Activated T-cell treated with anti-CD3 and anti-CD28 coated beads, Interleukin-2, amount 50 U/mL, for 4 hours (primary cell): ENCODE measurements around the gene U2SURP. TPM values are rescaled to one million over a fixed set of nuclear protein-coding genes. Genes with fewer than 3 reads are reported as not detected.

Source experiments
- ATAC-seq, 2 donors: fragments of 200-7000 bp; cut with Tn5 transposase; one replicate each; pipeline ENCODE4 v1.10.0; 2021
- DNase-seq: peaks from one replicate; pipeline ENCODE4 v3.0.0-alpha.2; 2020
- H3K27me3 Mint-ChIP-seq: one replicate; pipeline ENCODE4 v1.8.0; 2021; ENCODE audit warnings: low read depth, mixed read lengths
- H3K36me3 Mint-ChIP-seq: one replicate; pipeline ENCODE4 v1.8.0; 2022; ENCODE audit warnings: mixed read lengths; ENCODE audit not compliant: insufficient read depth
- H3K4me1 Mint-ChIP-seq: one replicate; pipeline ENCODE4 v1.8.0; 2021; ENCODE audit warnings: low read depth, mixed read lengths
- H3K4me3 Mint-ChIP-seq: one replicate; pipeline ENCODE4 v1.8.0; 2021; ENCODE audit warnings: mild to moderate bottlenecking, moderate library complexity, mixed read lengths
- H3K9me3 Mint-ChIP-seq: one replicate; pipeline ENCODE4 v1.8.0; 2021; ENCODE audit warnings: mixed read lengths
- total RNA-seq, 3 donors: library from RNA; stranded (reverse); gene quantifications; one replicate each; pipeline ENCODE4 v1.2.1, GENCODE V29; 2021

U2SURP gene
- total RNA-seq, 3 donors from 2014 or later: 156 to 178 (median 170) TPM

DNA sequence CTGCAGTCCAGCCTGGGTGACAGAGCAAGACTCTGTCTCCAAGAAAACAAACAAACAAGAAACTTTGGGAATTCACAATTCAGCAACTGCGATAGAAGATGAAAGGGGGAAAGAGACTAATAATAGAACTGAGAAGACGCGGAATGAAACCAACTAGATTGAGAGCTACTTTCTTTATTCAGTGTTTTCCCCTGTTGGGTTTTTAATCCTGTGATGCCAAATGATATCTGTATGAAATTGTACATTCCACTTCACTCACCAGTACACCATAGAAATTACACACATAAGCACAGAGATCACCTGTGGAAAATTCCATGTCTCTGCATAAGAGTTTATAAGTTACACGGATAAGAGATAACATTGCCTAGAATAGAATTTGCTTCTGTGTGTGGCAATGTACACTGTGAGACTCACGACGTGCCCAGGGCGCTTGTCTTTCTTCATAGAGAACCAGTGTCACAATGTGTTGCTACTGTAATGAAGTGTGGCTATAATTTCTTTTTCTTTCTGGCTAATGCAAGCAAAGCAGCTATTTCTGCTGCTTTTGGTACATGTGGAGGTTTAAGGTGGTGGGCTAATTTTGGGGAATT lies 100.5 kb downstream of the U2SURP start:
- ATAC-seq: no peak
- peaks cover 2% of the 10 kb centered on the region for H3K4me1 Mint-ChIP-seq

DNA sequence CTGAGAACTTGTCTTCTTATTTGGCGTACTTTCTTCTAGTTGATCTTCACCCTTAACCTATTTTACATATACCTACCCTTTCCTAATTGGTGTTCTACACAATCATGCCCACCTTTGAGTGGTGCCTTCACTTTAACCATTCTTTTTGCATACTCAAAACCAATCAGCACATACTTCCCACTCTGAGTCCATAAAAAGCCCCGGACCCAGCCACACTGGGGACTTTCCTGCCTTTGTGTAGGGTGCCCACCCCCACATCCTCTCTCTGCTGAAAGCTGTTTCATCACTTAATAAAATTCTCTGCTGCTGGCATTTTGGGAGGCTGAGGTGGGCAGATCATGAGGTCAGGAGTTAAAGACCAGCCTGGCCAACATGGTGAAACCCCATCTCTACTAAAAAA lies 102.3 kb downstream of the U2SURP start:
- DNase-seq (no peak), ATAC-seq (no peak)
- H3K9me3 Mint-ChIP-seq: peaks cover 26% of the 10 kb centered on the region
- no peaks in the 10 kb centered on the region for H3K36me3 Mint-ChIP-seq
- peaks cover 2% of the 10 kb centered on the region for H3K4me1 Mint-ChIP-seq
- peaks cover 28% of the 10 kb centered on the region for H3K27me3 Mint-ChIP-seq
- no peak overlapping the region for H3K4me3 Mint-ChIP-seq

More for the DNA sequence above, 100.5 kb downstream of the U2SURP start:
- H3K36me3 Mint-ChIP-seq: no peaks in the 10 kb centered on the region
- no peak overlapping the region for H3K4me3 Mint-ChIP-seq
- peaks cover 28% of the 10 kb centered on the region for H3K27me3 Mint-ChIP-seq
- H3K9me3 Mint-ChIP-seq: peaks cover 26% of the 10 kb centered on the region
- DNase-seq: no peak

DNA sequence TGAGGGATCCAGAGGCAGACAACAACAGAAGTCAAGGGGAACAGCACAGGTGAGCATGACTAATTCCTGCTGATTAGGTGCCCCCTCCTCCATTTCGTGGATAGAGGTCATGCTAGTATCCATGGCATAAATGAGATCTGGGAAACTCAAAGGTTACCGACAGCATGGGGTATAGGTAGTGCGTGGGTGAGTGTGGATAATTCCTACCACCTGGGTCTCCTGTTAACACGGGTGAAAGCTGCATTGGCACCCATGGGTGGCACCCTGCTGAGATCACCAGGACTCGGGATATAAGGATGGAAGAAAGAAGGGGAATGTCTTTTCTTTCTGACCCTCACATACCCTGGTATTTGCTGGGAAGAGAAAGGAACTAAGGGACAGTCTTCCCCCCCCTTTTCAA lies 103.8 kb downstream of the U2SURP start:
- Mint-ChIP-seq H3K4me3 (no peak overlapping the region), H3K9me3 (peaks cover 26% of the 10 kb centered on the region), H3K4me1 (peaks cover 2% of the 10 kb centered on the region), H3K36me3 (no peaks in the 10 kb centered on the region), H3K27me3 (peaks cover 26% of the 10 kb centered on the region)
- DNase-seq: no peak
- ATAC-seq: no peak

- Mint-ChIP-seq H3K9me3 (peaks cover 18% of the 10 kb centered on the region), H3K27me3 (peaks cover 12% of the 10 kb centered on the region), H3K4me1 (no peaks in the 10 kb centered on the region), H3K4me3 (no peak overlapping the region), H3K36me3 (no peaks in the 10 kb centered on the region)
- DNase-seq (no peak), ATAC-seq (no peak)
These were observed 108.5 kb downstream of the U2SURP start for GRCh38 chr3:143109861-143110260.

Other genes starting within 250 kb of the U2SURP start
- gene PCOLCE2, start 112.5 kb upstream of the U2SURP start, total RNA-seq: under 1 TPM; 0.21 to 0.57 (median 0.43) TPM
- gene PAQR9, start 37.9 kb upstream of the U2SURP start, total RNA-seq: not detected
- 1 to 10 TPM; 4.8 to 5.0 (median 4.9) TPM for gene CHST2, start 118.2 kb downstream of the U2SURP start, total RNA-seq